ENCODE measurements around the gene SF3A1. TPM values are rescaled to one million over a fixed set of nuclear protein-coding genes. Genes with fewer than 3 reads are reported as not detected.
A peak's percentile ranks its signal among the peaks of the same experiment; 100 is the strongest.

Gene SF3A1
- total and polyA plus RNA-seq, 2 donors (not counting 3 experiments of a cell fraction or from before 2014, with no cell fraction given), result 60.2 to 187 TPM

GRCh38 chr22:30325065-30325720, 31.5 kb downstream of the SF3A1 start:
- H4K20me1 ChIP-seq (replicated peaks; ENCODE audit: control insufficient read depth, extremely low read depth, insufficient read depth, low read length), result no peaks in the 10 kb centered on the region
- H3K36me3 ChIP-seq (ENCODE audit: control insufficient read depth in 2 of 2, extremely low read depth in 1 of 2, insufficient read depth in 2 of 2, low read length in 2 of 2), result no peaks in the 10 kb centered on the region
- no peaks in the 10 kb centered on the region for H3K27me3 ChIP-seq (ENCODE audit: control insufficient read depth in 2 of 2, insufficient read depth in 2 of 2, low read length in 2 of 2)
- ChIA-PET POLR2A (no interaction called here), CTCF (interaction anchor here (1.6 to 14.7 kb wide), 2 partner anchors 33 to 37 kb away, joined by 4 to 164 read pairs; partner anchors contain the start of gene CASTOR1)
- intact Hi-C loops (cut with micrococcal nuclease), result no loop called here
- TSS peak; percentile 26 for BruUV-seq (replicated peaks)
- no peaks in the 10 kb centered on the region for H3K9me1 ChIP-seq (replicated peaks; ENCODE audit: control insufficient read depth, extremely low read depth, insufficient read depth, low read length)
- H3K4me3 ChIP-seq (replicated peaks in 1 of 3; ENCODE audit: insufficient read depth in 1 of 3, low read depth in 1 of 3, low read length in 3 of 3), result no peak overlapping the region
- TF ChIP-seq FOS (IDR thresholded peaks at IDR 0.05; ENCODE audit: borderline replicate concordance, insufficient read depth, low read length), result no peak
- no peak for TF ChIP-seq CTCF (IDR thresholded peaks at IDR 0.05; ENCODE audit: extremely low read depth in 1 of 2, insufficient read depth in 1 of 2, low read depth in 1 of 2, low read length in 2 of 2)
- no peak for TF ChIP-seq GATA2 (IDR thresholded peaks at IDR 0.05; ENCODE audit: insufficient read depth, insufficient read length, low read depth, low read length)
- no peak for TF ChIP-seq MAX (IDR thresholded peaks at IDR 0.05; ENCODE audit: insufficient read depth, insufficient read length)
- no peak for TF ChIP-seq POLR2AphosphoS5 (IDR thresholded peaks at IDR 0.05; ENCODE audit: insufficient read depth, low read depth, low read length)
- TF ChIP-seq EZH2 (IDR thresholded peaks at IDR 0.05; ENCODE audit: borderline replicate concordance, low read depth, low read length, severe bottlenecking), result no peak
- no peak for TF ChIP-seq MYC (IDR thresholded peaks at IDR 0.05; ENCODE audit: low read depth, low read length)
- TF ChIP-seq JUN (IDR thresholded peaks at IDR 0.05; ENCODE audit: borderline replicate concordance, insufficient read depth, insufficient read length, low read depth), result no peak
- TF ChIP-seq POLR2A (IDR thresholded peaks at IDR 0.05; ENCODE audit: low read depth, low read length), result no peak
- H3K9ac ChIP-seq (replicated peaks; ENCODE audit: extremely low read depth, insufficient read depth, low read length), result no peak overlapping the region
- no peak overlapping the region for H3K4me2 ChIP-seq (ENCODE audit: insufficient read depth, low read length)
- FAIRE-seq, result no peak
- H3K9me3 ChIP-seq (replicated peaks; ENCODE audit: control insufficient read depth, insufficient read depth, low read length), result no peaks in the 10 kb centered on the region
- H3K79me2 ChIP-seq (ENCODE audit: control insufficient read depth, insufficient read depth, low read length), result no peaks in the 10 kb centered on the region
- H2AFZ ChIP-seq (ENCODE audit: low read depth, low read length), result no peak overlapping the region
- DNase-seq (ENCODE audit: low read depth, low spot score), result no peak
- no peak overlapping the region for H3K27ac ChIP-seq (ENCODE audit: insufficient read depth, low read depth, low read length)
- dilution Hi-C loops (cut with MboI; ENCODE audit: extremely low pct_ligation_motif_present, low sequenced_read_pairs), result no loop called here
- peaks cover 13% of the 10 kb centered on the region for H3K4me1 ChIP-seq (ENCODE audit: control insufficient read depth, extremely low read depth, insufficient read depth, low read length)
